Measurements from ENCODE around the gene PDE10A. TPM values are rescaled to one million over a fixed set of nuclear protein-coding genes. Genes with fewer than 3 reads are reported as not detected.

PDE10A gene
- total RNA-seq, 1 donor from 2014 or later: 17.3 TPM

GRCh38 chr6:165678904-165679303, 15.9 kb upstream of the PDE10A start:
- peaks cover 11% of the 10 kb centered on the region for H3K4me1 ChIP-seq
- H3K27ac Mint-ChIP-seq: no peak overlapping the region
- H3K79me2 ChIP-seq (ENCODE audit: low read depth): no peaks in the 10 kb centered on the region
- H3K4me3 Mint-ChIP-seq: no peak overlapping the region
- no peaks in the 10 kb centered on the region for H3K36me3 Mint-ChIP-seq
- H3K4me3 ChIP-seq: no peak overlapping the region
- H3K4me1 Mint-ChIP-seq: peaks cover 20% of the 10 kb centered on the region
- H4K20me1 ChIP-seq (ENCODE audit: low read depth): no peaks in the 10 kb centered on the region
- H2AFZ ChIP-seq (replicated peaks): no peak overlapping the region
- no peak overlapping the region for H3K4me2 ChIP-seq
- no peaks in the 10 kb centered on the region for H3K36me3 ChIP-seq
- no peak for DNase-seq (ENCODE audit: low spot score)
- H3K9me3 Mint-ChIP-seq: no peaks in the 10 kb centered on the region
- no peak overlapping the region for H3K27ac ChIP-seq
- TF ChIP-seq EZH2 (IDR thresholded peaks at IDR 0.05): no peak
- TF ChIP-seq CTCF (IDR thresholded peaks at IDR 0.05): no peak
- no peak for TF ChIP-seq EZH2phosphoT487 (IDR thresholded peaks at IDR 0.05)
- H3K9me3 ChIP-seq (ENCODE audit: low read depth): no peaks in the 10 kb centered on the region
- no peaks in the 10 kb centered on the region for H3F3A ChIP-seq (ENCODE audit: low read depth)
- H3K9ac ChIP-seq: no peak overlapping the region
- no peaks in the 10 kb centered on the region for H3K27me3 ChIP-seq
- H3K27me3 Mint-ChIP-seq (ENCODE audit: insufficient read depth, low read depth): peaks cover 7% of the 10 kb centered on the region

GRCh38 chr6:165678429-165678828, 15.4 kb upstream of the PDE10A start:
- no peaks in the 10 kb centered on the region for H3K36me3 ChIP-seq
- peaks cover 7% of the 10 kb centered on the region for H3K27me3 Mint-ChIP-seq (ENCODE audit: insufficient read depth, low read depth)

GRCh38 chr6:165677091-165677490, 14.1 kb upstream of the PDE10A start:
- Histone ChIP-seq H3K9me3 (ENCODE audit: low read depth) (no peaks in the 10 kb centered on the region), H3K4me2 (no peak overlapping the region), H2AFZ (replicated peaks) (no peak overlapping the region), H3K4me3 (no peak overlapping the region), H3K4me1 (peaks cover 15% of the 10 kb centered on the region), H3K9ac (no peak overlapping the region), H3K27ac (no peak overlapping the region), H3K27me3 (no peaks in the 10 kb centered on the region), H3K79me2 (ENCODE audit: low read depth) (no peaks in the 10 kb centered on the region), H3K36me3 (no peaks in the 10 kb centered on the region), H4K20me1 (ENCODE audit: low read depth) (no peaks in the 10 kb centered on the region), H3F3A (ENCODE audit: low read depth) (no peaks in the 10 kb centered on the region)
- Mint-ChIP-seq H3K4me1 (peaks cover 17% of the 10 kb centered on the region), H3K27me3 (ENCODE audit: insufficient read depth, low read depth) (peaks cover 7% of the 10 kb centered on the region), H3K27ac (no peak overlapping the region), H3K36me3 (no peaks in the 10 kb centered on the region), H3K9me3 (no peaks in the 10 kb centered on the region), H3K4me3 (no peak overlapping the region)
- no peak for DNase-seq (ENCODE audit: low spot score)
- TF ChIP-seq EZH2phosphoT487 (IDR thresholded peaks at IDR 0.05): no peak
- TF ChIP-seq CTCF (IDR thresholded peaks at IDR 0.05): no peak
- TF ChIP-seq EZH2 (IDR thresholded peaks at IDR 0.05): no peak

More at GRCh38 chr6:165678429-165678828, 15.4 kb upstream of the PDE10A start:
- Histone ChIP-seq H4K20me1 (ENCODE audit: low read depth) (no peaks in the 10 kb centered on the region), H3K9ac (no peak overlapping the region), H3K27me3 (no peaks in the 10 kb centered on the region), H3K9me3 (ENCODE audit: low read depth) (no peaks in the 10 kb centered on the region), H3F3A (ENCODE audit: low read depth) (no peaks in the 10 kb centered on the region), H3K4me2 (no peak overlapping the region), H2AFZ (replicated peaks) (no peak overlapping the region), H3K4me1 (peaks cover 14% of the 10 kb centered on the region), H3K79me2 (ENCODE audit: low read depth) (no peaks in the 10 kb centered on the region), H3K27ac (no peak overlapping the region), H3K4me3 (no peak overlapping the region)
- no peak overlapping the region for H3K4me3 Mint-ChIP-seq
- no peaks in the 10 kb centered on the region for H3K9me3 Mint-ChIP-seq
- H3K4me1 Mint-ChIP-seq: peaks cover 20% of the 10 kb centered on the region
- H3K27ac Mint-ChIP-seq: peak overlapping the region; percentile 2
- TF ChIP-seq EZH2 (IDR thresholded peaks at IDR 0.05) (no peak), EZH2phosphoT487 (IDR thresholded peaks at IDR 0.05) (no peak), CTCF (IDR thresholded peaks at IDR 0.05) (no peak)
- no peaks in the 10 kb centered on the region for H3K36me3 Mint-ChIP-seq
- DNase-seq (ENCODE audit: low spot score): no peak

Measured in neural progenitor cell (in vitro differentiated cells).